Kidney (tissue), 14 donors: ENCODE results near the gene AMIGO2. TPM values are rescaled to one million over a fixed set of nuclear protein-coding genes. Genes with fewer than 3 reads are reported as not detected.

ENCODE experiments used
- DNase-seq, 5 donors: peaks; one replicate each; pipeline ENCODE4 v3.0.0-alpha.2; 2013 to 2020
- FAIRE-seq: peaks from 2 replicates; lab custom pipeline; 2012; peaks lifted over from hg19 to GRCh38; lab: Jason Lieb, UNC
- H3K27ac ChIP-seq, 2 donors: one replicate each; pipeline ENCODE4 v1.7.0; 2013; ENCODE audit warnings: low read depth in 2 of 2, low read length in 2 of 2, inconsistent platforms in 1 of 2
- H3K27me3 ChIP-seq: one replicate; pipeline ENCODE4 v1.7.1; 2013; ENCODE audit warnings: low read length, inconsistent platforms; ENCODE audit not compliant: control insufficient read depth, insufficient read depth
- H3K36me3 ChIP-seq, 3 donors: one replicate each; pipeline versions ENCODE4 v1.7.0 to v1.7.1; 2013; ENCODE audit warnings: low read length in 3 of 3, control low read depth in 1 of 3, inconsistent platforms in 1 of 3; ENCODE audit not compliant: insufficient read depth in 3 of 3, control insufficient read depth in 2 of 3
- H3K4me1 ChIP-seq, 3 donors: one replicate each; pipeline versions ENCODE4 v1.7.0 to v1.7.1; 2013; ENCODE audit warnings: low read length in 3 of 3, inconsistent platforms in 1 of 3, low read depth in 1 of 3; ENCODE audit not compliant: control insufficient read depth in 2 of 3, insufficient read depth in 2 of 3
- H3K4me3 ChIP-seq, 3 donors: one replicate each; pipeline versions ENCODE4 v1.7.0 to v1.8.1; 2013; ENCODE audit warnings: low read length in 3 of 3, control low read depth in 1 of 3, inconsistent platforms in 1 of 3
- H3K9ac ChIP-seq, 3 donors: one replicate each; pipeline versions ENCODE4 v1.7.0 to v1.7.1; 2013; ENCODE audit warnings: low read length in 3 of 3, control low read depth in 1 of 3, inconsistent platforms in 1 of 3
- H3K9me3 ChIP-seq, 3 donors: one replicate each; pipeline versions ENCODE4 v1.7.0 to v1.7.1; 2013; ENCODE audit warnings: low read length in 3 of 3, control low read depth in 1 of 3, inconsistent platforms in 1 of 3; ENCODE audit not compliant: control insufficient read depth in 2 of 3, insufficient read depth in 1 of 3
- intact Hi-C: fragments of 100-400 bp; cut with DNase I; formaldehyde crosslinking; loops from one replicate; pipeline ENCODE4 v1.11.1; 2022
- polyA plus RNA-seq: library from polyadenylated mRNA; stranded (reverse); fragments of 350-450 nt; fragmentation: Illumina TruSeq; extraction: RNeasy Lipid Tissue Mini Kit (QIAGEN cat#74804); gene quantifications from one replicate; pipeline ENCODE4 v1.2.3, GENCODE V29; 2014; ENCODE audit warnings: low read depth, low replicate concordance; ENCODE audit not compliant: insufficient read depth
- total RNA-seq: library from RNA; stranded (reverse); fragmentation: NEBNext Ultra II Directional; extraction: Animal tissue kit (Norgen Biotek cat#: 25700); gene quantifications from one replicate; pipeline ENCODE4 v1.2.1, GENCODE V29; 2021
- TF ChIP-seq, protein P1 (sequence below): IDR thresholded peaks from 3 replicates; pipeline ENCODE4 v1.5.1; 2012; ENCODE audit warnings: mild to moderate bottlenecking, moderate library complexity, borderline replicate concordance; ENCODE audit not compliant: insufficient read depth; ENCODE audit errors: extremely low read depth
- donor health status: control.
- donor health status: control.
- donor health status: control.
- donor health status: control.
- donor health status: control.
- donor health status: DM: yes; HTN: yes; CAD: no.
- donor health status: Normal renal cell carcinoma (clear cell type).

Gene AMIGO2
- total and polyA plus RNA-seq, 2 donors from 2014 or later, result 8.7 to 12.2 TPM

GRCh38 chr12:47071241-47071852, 8.4 kb downstream of the AMIGO2 start:
- Histone ChIP-seq H3K4me3 (no peak overlapping the region), H3K36me3 (no peaks in the 10 kb centered on the region), H3K4me1 (no peaks in the 10 kb centered on the region), H3K27me3 (no peaks in the 10 kb centered on the region), H3K9ac (no peak overlapping the region), H3K9me3 (no peaks in the 10 kb centered on the region), H3K27ac (no peak overlapping the region)
- intact Hi-C loops, result no loop called here
- no peak for DNase-seq
- TF ChIP-seq, protein P1, sequence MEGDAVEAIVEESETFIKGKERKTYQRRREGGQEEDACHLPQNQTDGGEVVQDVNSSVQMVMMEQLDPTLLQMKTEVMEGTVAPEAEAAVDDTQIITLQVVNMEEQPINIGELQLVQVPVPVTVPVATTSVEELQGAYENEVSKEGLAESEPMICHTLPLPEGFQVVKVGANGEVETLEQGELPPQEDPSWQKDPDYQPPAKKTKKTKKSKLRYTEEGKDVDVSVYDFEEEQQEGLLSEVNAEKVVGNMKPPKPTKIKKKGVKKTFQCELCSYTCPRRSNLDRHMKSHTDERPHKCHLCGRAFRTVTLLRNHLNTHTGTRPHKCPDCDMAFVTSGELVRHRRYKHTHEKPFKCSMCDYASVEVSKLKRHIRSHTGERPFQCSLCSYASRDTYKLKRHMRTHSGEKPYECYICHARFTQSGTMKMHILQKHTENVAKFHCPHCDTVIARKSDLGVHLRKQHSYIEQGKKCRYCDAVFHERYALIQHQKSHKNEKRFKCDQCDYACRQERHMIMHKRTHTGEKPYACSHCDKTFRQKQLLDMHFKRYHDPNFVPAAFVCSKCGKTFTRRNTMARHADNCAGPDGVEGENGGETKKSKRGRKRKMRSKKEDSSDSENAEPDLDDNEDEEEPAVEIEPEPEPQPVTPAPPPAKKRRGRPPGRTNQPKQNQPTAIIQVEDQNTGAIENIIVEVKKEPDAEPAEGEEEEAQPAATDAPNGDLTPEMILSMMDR, result peak; percentile 29
- FAIRE-seq, result no peak

GRCh38 chr12:47070310-47070709, 9.4 kb downstream of the AMIGO2 start:
- no peak for DNase-seq
- Histone ChIP-seq H3K4me3 (no peak overlapping the region), H3K4me1 (no peaks in the 10 kb centered on the region), H3K27me3 (no peaks in the 10 kb centered on the region), H3K36me3 (no peaks in the 10 kb centered on the region), H3K9ac (no peak overlapping the region), H3K27ac (no peak overlapping the region), H3K9me3 (no peaks in the 10 kb centered on the region)
- TF ChIP-seq, protein P1, result no peak
- no peak for FAIRE-seq
- intact Hi-C loops, result no loop called here

- FAIRE-seq (no peak), DNase-seq (no peak)
- H3K4me1 ChIP-seq, result no peaks in the 10 kb centered on the region
- H3K4me3 ChIP-seq, result no peak overlapping the region
- intact Hi-C loops, result no loop called here
- H3K36me3 ChIP-seq, result no peaks in the 10 kb centered on the region
- H3K9ac ChIP-seq, result no peak overlapping the region
- no peaks in the 10 kb centered on the region for H3K9me3 ChIP-seq
- TF ChIP-seq, protein P1, result no peak
- H3K27me3 ChIP-seq, result no peaks in the 10 kb centered on the region
- no peak overlapping the region for H3K27ac ChIP-seq
These were observed 11.2 kb downstream of the AMIGO2 start for GRCh38 chr12:47068539-47068938.
